GM18858 (cell line): ENCODE data around the gene SLCO4A1.

ENCODE experiments used
- ATAC-seq: cut with Tn5 transposase; IDR thresholded peaks from one replicate; pipeline ENCODE4 v1.9.1; 2021; ENCODE audit not compliant: unreplicated experiment

Gene SLCO4A1

DNA sequence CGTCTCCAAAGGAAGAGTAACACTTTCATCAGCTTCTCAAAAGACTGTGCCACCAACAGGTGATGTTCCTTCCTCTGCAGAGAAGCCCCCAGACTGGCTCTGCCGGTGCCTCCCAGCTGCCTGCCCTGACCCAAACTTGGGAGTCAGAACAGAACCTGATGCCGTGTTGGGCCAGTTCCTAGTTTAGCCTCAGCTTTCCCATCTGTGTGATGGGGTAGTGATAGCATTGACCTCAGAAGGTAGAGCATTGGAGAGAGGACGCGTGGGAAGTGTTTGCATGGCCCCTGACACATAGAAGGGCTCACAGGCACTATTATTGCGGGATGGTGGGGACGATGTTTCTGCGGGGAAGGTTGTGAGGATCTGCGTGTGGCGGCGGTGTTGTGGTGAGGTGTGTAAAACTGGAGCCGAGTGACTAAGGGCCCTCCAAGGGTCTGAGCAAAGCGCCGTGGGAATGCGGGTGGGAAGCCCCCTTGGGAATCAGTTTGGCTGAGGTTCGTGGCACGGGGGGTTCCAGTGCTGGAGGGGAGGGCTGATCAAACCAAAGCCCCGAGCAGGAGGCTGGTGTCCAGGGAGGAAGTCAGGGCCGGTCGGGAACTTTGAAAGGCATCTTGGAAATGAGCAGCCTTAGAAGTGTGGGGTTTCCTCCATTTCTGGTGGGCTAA is 68.0 kb downstream of the SLCO4A1 start:
- no peak for ATAC-seq

GRCh38 chr20:62710886-62711702 is 68.8 kb downstream of the SLCO4A1 start:
- no peak for ATAC-seq

GRCh38 chr20:62711703-62712101 is 69.4 kb downstream of the SLCO4A1 start:
- ATAC-seq, result no peak

DNA sequence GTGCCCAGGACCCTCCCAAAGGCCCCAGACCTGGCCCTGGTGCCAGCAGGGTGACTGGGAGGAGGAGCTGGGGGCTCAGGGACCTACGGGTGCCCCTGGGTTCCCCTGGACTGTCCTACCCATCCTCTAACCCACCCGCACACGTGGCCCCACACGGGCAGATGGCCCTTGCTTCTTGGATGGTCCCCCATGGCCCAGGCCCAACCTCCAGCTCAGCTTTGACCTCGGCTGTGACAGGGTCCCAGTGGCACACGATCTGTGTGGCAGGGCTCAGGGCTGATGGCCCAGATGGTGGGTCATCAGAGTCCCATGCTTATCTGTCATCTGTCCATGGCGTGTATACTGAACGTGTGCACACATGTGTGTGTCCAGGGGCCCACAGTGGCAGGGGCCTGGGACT is 70.3 kb downstream of the SLCO4A1 start:
- ATAC-seq, result no peak

DNA sequence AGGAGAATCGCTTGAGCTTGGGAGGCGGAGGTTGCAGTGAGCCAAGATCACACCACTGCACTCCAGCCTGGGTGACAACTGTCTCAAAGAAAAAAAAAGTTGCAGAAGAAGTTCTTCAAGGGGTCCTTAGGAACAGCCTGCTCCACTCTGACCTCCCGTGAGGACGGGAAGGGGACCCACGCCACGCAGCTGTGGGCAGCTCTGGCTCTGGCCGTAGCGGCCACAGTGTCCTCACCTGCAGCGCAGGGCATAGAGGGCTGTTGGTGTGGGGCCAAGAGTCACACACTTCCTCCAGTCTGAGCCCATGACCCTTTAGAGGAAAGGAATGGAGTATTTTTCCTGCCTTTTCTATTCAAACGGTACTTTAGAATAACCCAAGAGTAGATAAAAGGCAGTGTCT is 71.7 kb downstream of the SLCO4A1 start:
- no peak for ATAC-seq

DNA sequence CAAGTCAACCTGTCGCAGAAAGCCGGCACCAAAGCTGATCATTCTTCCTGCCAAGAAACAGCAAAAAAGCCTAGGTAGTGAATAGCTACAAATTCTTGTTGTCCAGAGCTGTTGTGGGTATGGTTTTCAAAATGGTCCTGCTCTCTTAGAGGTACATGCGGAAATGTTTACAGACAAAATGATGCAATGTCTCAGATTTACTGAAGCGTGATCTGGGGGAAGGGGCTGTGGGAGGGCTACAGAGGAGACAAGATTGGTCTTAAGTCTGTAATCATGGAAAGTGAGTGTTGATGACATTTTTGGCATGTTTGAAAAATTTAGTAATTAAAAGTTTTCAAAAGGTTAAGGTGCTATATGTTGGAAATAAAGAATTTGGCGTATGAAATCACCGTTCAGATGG is 72.5 kb downstream of the SLCO4A1 start:
- ATAC-seq, result no peak

DNA sequence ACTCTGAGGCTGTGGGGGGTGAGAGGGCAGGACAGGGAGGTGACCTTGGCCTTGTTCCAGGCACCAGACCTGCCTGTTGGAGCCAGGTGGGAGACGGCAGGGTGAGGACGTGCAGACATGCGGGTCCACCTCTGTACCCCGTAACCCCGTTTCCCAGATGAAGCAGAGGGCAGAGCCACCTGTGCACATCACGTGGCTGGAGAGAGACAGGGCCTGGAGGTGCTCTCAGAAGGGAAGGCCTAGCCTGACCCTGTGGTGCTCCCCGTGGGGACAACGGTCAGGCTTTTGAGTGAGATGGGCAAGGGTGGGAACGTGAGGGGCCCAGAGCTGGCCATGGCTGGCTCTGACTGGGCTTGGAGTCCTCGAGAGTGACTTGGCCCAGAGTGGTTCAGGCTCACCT is 72.9 kb downstream of the SLCO4A1 start:
- ATAC-seq, result no peak

- ATAC-seq, result no peak
These were observed 74.1 kb downstream of the SLCO4A1 start for GRCh38 chr20:62716198-62716940.

- ATAC-seq, result no peak
These were observed 74.6 kb downstream of the SLCO4A1 start for GRCh38 chr20:62716941-62717310.

GRCh38 chr20:62717933-62718332 is 75.6 kb downstream of the SLCO4A1 start:
- no peak for ATAC-seq

GRCh38 chr20:62718546-62718945 is 76.2 kb downstream of the SLCO4A1 start:
- no peak for ATAC-seq

GRCh38 chr20:62719250-62719935 is 77.1 kb downstream of the SLCO4A1 start:
- ATAC-seq, result no peak
